Inferior parietal cortex (tissue), 1 donor: ENCODE results near the gene TRH.
"Not testable (repeated sequence)": the region's sequence is repeated elsewhere in the genome, so short reads cannot be mapped to it uniquely, and the experiment has no call there.

Source experiments
- DNase-seq: peaks from one replicate; pipeline ENCODE4 v3.0.0-alpha.2; 2016; ENCODE audit errors: extremely low spot score

Gene TRH

DNA sequence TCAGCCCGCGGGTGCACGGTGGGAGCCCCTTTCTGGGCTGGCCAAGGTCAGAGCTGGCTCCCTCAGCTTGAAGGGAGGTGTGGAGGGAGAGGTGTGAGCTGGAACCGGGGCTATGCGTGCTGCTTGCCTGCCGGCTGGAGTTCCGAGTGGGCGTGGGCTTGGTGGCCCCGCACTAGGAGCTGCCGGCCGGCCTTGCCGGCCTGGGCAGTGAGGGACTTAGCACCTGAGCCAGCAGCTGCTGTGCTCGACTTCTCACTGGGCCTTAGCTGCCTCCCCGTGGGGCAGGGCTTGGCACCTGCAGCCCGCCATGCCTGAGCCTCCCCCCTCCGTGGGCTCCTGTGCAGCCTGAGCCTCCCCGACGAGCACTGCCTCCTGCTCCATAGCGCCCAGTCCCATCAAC is 36.0 kb downstream of the TRH start:
- DNase-seq, result no peak

DNA sequence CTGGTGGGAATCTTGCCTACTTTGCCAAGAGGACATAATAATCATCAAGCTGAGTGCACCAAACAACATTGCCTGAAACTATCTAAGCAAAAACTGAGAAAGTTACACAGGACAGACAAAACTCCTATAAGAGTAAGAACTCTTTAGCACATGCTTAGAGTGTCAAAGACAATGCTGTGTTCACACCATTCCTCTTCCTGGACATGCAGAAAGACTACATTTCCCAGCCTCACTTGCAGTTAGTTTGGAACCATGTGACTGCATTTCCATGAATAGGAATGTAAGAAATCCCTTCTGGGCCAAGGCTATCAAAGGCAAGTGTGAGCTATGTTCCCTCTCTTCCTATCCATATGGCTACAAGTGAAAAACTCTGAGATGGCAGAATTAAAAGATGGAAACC is 37.6 kb downstream of the TRH start:
- DNase-seq, result not testable (repeated sequence)

- not testable (repeated sequence) for DNase-seq
Observed at GRCh38 chr3:130013246-130013645, 38.7 kb downstream of the TRH start.

DNA sequence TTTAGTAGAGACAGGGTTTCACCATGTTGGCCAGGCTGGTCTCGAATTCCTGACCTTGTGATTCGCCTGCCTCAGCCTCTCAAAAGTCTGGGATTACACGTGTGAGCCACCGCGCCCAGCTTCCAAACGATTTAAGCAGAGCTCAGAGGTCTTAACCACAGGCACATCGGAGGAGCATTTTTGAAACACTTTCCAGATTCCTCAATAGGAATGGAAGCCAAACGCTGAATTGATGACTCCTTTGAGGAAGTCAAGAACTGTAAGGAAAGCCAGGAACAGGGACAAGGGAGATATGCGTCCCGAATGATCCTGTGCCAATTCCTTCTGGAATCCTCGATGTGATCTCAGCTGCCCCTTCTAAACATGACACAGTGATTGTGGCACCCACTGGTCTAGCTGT is 40.0 kb downstream of the TRH start:
- no peak for DNase-seq

DNA sequence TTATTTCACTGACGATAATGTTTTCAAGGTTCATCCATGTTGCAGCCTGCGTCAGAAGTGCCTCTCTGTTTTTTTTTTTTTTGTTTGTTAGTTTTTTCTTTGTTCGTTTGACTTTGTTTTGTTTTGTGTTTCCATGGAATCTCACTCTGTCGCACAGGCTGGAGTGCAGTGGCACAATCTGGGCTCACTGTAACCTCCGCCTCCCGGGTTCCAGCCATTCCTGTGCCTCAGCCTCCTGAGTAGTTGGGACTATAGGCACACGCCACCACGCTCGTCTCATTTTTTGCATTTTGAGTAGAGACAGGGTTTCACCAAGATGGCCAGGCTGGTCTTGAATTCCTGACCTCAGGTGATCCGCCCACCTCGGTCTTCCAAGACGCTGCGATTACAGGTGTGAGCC is 43.1 kb downstream of the TRH start:
- DNase-seq, result not testable (repeated sequence)

DNA sequence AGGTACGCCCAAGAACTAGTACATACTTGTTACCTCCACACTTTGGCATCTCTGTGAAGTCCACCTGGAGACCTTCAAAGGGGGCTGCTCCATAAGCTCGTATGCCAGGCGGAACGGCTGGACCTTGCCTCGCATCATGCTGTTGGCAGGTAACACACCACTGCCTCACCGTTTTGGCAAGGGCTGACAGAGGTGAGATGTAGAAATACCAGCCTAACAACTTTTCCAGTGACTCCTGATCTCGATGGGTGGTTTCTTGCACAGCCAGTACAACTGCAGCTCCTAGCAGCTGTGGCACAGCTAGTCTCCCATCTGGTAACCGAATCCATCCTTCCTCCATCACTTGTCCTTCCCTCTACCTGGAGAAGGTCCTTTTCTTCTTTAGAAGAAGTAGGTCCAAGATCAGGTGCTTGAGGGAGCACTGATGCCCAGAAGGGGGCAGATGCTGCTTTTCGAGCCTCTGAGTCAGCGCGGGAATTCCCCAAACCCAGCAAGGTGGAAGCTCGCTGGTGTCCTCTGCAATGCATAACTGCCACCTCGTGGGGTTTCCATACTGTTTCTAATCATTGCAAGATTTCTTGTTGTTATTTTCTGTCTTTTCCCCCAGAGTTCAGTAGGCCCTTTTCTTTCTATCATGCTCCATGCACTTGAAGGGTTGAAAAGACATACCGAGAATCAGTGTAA is 51.8 kb downstream of the TRH start:
- not testable (repeated sequence) for DNase-seq

DNA sequence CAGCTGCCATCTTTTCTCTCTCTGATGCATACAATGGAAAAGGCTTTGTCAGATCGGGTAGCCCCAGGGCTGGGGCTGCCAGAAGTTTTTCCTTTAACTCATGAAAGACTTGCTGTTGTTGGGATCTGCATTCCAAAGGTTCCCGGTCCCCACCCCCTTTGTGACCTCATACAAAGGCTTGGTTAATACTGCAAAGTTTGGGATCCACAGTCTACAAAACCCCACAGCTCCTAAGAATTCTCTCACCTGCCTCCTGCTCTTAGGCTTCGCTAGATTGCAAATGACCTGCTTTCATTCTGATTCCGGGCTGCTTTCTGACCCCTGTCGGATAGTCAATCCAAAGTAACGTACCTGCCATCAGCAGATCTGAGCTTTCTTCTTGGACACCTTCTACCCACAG is 52.9 kb downstream of the TRH start:
- DNase-seq, result not testable (repeated sequence)
